HG02798 (cell line): Measurements from ENCODE around the gene C5AR1.
"Not testable (repeated sequence)": the region's sequence is repeated elsewhere in the genome, so short reads cannot be mapped to it uniquely, and the experiment has no call there.

Experiments used
- ATAC-seq: cut with Tn5 transposase; IDR thresholded peaks from one replicate; pipeline ENCODE4 v1.9.1; 2021; ENCODE audit warnings: mild to moderate bottlenecking; ENCODE audit not compliant: unreplicated experiment, poor library complexity

C5AR1 gene

DNA sequence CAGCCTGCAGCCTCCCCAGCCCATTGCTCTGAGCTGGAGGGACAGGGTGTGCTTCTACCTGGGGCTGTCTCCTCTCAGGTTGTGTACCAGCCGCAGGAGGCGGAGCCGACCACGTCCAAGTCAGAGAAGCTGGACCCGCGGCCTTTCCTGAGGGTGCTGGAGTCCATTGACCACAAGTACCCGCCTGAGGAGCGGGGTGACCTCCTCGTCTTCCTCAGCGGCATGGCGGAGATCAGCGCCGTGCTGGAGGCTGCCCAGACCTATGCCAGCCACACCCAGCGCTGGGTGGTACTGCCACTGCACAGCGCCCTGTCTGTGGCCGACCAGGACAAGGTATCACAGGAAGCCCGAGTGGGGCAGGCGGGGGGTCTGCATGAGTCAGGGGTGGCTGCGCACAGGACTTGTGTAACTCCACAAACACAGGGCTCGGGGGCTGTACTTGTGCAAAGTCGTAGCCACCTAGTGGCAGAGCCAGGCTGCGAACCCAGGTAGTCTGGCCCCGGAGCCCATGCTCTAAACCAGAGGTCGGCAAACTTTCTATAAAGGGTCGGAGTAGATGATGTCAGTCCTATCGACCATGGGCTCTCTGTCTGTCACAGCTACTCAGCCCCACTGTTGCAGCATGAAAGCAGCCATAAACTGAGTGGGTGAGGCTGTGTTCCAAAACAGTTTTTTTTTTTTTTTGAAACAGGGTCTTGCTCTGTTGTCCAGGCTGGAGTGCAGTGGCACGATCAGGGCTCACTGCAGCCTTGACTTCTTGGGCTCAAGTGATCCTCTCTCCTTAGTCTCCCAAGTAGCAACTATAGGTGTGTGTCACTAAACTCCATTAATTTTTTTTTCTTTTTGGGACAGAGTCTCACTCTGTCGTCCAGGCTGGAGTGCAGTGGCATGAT is 48.4 kb downstream of the C5AR1 start:
- no peak for ATAC-seq

DNA sequence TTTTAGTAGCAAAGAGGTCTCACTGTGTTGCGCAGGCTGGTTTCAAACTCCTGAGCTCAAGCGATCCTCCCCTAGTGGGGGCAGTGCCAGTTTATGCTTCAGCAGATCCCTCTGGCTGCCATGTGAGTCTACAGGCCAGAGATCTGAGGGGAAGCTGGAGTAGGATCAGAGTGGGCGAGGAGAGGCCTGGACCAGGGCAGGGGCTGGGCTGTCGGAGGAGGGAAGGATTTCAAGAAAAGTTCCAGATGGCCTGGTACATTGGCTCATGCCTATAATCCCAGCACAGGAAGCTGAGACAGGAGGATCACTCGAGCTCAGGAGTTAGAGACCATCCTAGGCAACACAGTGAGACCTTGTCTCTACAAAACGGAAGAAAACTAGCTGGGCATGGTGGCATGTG is 49.3 kb downstream of the C5AR1 start:
- ATAC-seq: no peak

DNA sequence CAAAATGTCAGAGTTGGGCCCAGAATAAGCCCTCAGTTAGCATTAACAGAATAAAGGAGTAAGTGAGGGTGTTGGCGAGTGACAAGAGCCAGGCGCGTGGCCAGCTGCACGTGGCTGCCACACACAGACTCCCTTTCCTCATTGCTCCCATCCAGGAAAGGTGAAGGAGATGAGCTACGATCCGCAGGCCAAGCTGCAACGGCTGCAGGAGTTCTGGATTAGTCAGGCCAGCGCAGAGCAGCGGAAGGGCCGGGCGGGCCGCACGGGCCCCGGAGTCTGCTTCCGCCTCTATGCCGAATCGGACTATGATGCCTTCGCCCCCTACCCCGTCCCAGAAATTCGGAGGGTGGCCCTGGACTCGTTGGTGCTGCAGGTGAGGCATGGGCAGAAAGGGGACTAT is 52.7 kb downstream of the C5AR1 start:
- no peak for ATAC-seq

DNA sequence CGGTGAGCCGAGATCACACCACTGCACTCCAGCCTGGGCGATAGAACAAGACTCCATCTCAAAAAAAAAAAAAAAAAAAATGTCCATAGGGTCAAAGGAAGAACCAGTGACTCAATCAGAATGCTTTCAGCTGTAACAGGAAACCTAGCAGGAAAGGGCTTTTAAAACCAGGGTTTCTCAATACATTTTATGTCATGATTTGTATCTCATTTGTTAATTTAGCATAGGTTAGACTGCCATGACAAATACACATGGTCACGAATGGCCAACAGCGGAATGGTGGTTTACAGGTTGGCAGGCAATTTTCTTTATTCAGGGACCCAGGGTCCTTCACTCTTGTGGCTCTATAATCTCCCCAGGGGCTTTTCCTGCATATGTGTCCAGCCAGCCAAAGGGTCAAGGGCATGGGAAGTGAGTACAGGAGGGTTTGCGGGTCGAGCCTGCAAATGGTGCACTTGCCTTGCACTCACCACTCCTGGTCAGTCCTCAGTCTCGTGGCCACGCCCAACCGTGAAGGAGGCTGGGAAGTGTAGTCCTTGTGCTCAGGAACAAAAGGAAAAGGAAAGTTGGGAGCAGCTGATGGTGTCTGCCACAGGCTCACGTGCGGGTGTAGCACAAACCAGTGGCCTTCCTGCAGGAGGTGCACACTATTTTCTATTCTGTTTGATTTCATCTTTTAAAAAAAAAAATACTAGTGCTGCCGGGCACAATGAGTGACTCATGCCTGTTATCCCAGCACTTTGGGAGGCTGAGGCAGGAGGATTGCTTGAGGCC is 54.3 kb downstream of the C5AR1 start:
- no peak for ATAC-seq

DNA sequence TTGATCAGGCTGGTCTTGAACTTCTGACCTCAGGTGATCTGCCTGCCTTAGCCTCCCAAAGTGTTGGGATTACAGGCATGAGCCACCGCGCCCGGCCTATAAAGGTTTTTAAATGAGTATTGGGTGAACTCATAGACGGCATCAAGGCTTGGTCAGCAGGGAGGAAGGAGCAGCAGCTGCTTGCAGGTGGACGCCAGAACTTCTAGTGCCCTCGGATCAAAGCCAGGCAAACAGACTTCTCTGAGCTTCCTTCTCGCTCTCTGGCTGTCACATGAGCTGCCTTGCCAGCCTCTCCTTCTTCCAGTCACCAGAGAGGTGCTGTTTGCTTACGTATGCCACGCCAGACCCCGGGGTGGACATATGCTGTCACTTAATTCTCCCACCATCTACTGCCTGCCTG is 55.8 kb downstream of the C5AR1 start:
- not testable (repeated sequence) for ATAC-seq

DNA sequence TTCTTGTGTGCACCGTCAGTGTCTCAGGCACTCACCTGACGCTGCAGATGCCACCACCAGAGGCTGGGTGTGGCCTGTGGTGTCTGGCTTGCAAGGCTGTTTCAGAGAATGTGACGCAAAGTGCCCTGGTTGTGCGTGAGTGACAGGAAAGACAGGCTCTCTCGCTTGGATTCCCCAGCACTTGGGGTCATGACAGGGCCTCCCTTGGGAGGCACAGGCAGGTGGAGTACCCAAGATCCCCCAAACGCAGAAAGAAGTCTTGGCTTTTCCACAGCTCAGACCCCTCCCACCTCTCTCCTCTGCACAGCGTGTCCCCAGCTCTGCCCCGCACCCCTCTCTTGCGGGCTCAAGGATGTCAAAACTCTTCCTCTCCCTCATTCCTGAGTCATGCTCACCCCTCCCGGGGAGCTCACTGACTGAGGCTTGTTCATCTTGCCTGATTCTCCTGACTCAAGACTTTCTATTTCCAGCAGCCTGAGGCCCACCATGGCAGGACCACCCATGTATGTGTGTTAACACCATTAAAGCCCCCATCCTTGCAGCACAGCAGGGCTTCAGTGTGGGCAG is 60.5 kb downstream of the C5AR1 start:
- ATAC-seq: no peak

DNA sequence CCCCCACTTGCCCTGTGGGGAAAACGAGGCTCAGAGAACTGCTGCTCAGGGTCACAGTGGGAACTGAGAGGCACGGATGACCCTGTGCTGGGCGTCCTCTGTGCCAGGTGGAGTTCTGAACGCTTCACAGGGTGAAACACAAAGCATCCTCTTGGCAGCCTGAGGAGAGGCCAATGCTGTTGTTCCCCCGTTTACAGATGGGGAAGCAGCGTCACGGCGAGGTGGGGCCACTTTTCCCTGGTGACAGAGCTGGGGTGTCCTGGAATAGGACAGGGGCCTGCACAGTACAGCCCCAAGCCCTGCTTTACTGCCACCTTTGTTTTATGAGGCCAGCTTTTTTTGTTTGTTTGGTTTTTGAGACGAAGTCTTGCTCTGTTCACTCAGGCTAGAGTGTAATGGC is 61.6 kb downstream of the C5AR1 start:
- ATAC-seq: no peak
